H9 (cell line): ENCODE measurements around the gene CACNA1D. TPM values are rescaled to one million over a fixed set of nuclear protein-coding genes. Genes with fewer than 3 reads are reported as not detected.

Experiments
- DNase-seq: peaks from one replicate; pipeline ENCODE4 v3.0.0-alpha.2; 2017
- H2AFZ ChIP-seq: one replicate; pipeline ENCODE4 v1.6.1; 2013; ENCODE audit warnings: mild to moderate bottlenecking, low read length, control low read depth, moderate library complexity
- H2AK5ac ChIP-seq: 2 replicates; pipeline ENCODE4 v1.6.1; 2013; ENCODE audit warnings: low read length, control low read depth, mixed read lengths; ENCODE audit not compliant: insufficient read length
- H2BK120ac ChIP-seq: one replicate; pipeline ENCODE4 v1.6.1; 2013; ENCODE audit warnings: low read depth, mild to moderate bottlenecking, low read length, control low read depth, inconsistent platforms; ENCODE audit not compliant: poor library complexity, severe bottlenecking
- H2BK12ac ChIP-seq: 2 replicates; pipeline ENCODE4 v1.6.1; 2013; ENCODE audit warnings: low read length, control low read depth, mixed read lengths, low read depth; ENCODE audit not compliant: insufficient read length
- H2BK15ac ChIP-seq: 2 replicates; pipeline ENCODE4 v1.6.1; 2013; ENCODE audit warnings: low read depth, low read length, control low read depth
- H2BK20ac ChIP-seq: one replicate; pipeline ENCODE4 v1.6.1; 2013; ENCODE audit warnings: low read depth, mild to moderate bottlenecking, low read length, control low read depth, inconsistent platforms; ENCODE audit not compliant: poor library complexity, severe bottlenecking
- H2BK5ac ChIP-seq: 2 replicates; pipeline ENCODE4 v1.6.1; 2013; ENCODE audit warnings: low read length, control low read depth, mixed read lengths; ENCODE audit not compliant: insufficient read length
- H3K14ac ChIP-seq: 2 replicates; pipeline ENCODE4 v1.6.1; 2013; ENCODE audit warnings: low read length, control low read depth; ENCODE audit not compliant: insufficient read depth
- H3K18ac ChIP-seq: 2 replicates; pipeline ENCODE4 v1.6.1; 2013; ENCODE audit warnings: low read depth, mild to moderate bottlenecking, mixed read lengths, low read length, control low read depth; ENCODE audit not compliant: insufficient read length
- H3K23ac ChIP-seq: 2 replicates; pipeline ENCODE4 v1.6.1; 2013; ENCODE audit warnings: low read length, control low read depth, mixed read lengths, low read depth; ENCODE audit not compliant: insufficient read length
- H3K23me2 ChIP-seq: 2 replicates; pipeline ENCODE4 v1.6.1; 2013; ENCODE audit warnings: low read depth, mild to moderate bottlenecking, mixed read lengths, low read length, control low read depth; ENCODE audit not compliant: insufficient read length, poor library complexity, severe bottlenecking
- H3K27ac ChIP-seq: 2 replicates; pipeline ENCODE4 v1.5.1; 2013; ENCODE audit warnings: low read length, control low read depth, mixed read lengths, low read depth; ENCODE audit not compliant: insufficient read length
- H3K27me3 ChIP-seq: 2 replicates; pipeline ENCODE4 v1.6.1; 2013; ENCODE audit warnings: low read length, control low read depth, inconsistent platforms; ENCODE audit not compliant: insufficient read depth
- H3K4ac ChIP-seq: 2 replicates; pipeline ENCODE4 v1.6.1; 2013; ENCODE audit warnings: low read depth, mild to moderate bottlenecking, control low read depth, inconsistent platforms, low read length, moderate library complexity
- H3K4me1 ChIP-seq: 2 replicates; pipeline ENCODE4 v1.6.1; 2013; ENCODE audit warnings: low read length, control low read depth, inconsistent platforms; ENCODE audit not compliant: insufficient read depth
- H3K4me2 ChIP-seq: 2 replicates; pipeline ENCODE4 v1.6.1; 2013; ENCODE audit warnings: low read length, control low read depth, mixed read lengths; ENCODE audit not compliant: insufficient read length, insufficient read depth
- H3K56ac ChIP-seq: 2 replicates; pipeline ENCODE4 v1.6.1; 2013; ENCODE audit warnings: low read depth, mild to moderate bottlenecking, mixed read lengths, low read length, control low read depth; ENCODE audit not compliant: insufficient read length
- H3K79me1 ChIP-seq: 2 replicates; pipeline ENCODE4 v1.6.1; 2013; ENCODE audit warnings: low read depth, mild to moderate bottlenecking, moderate library complexity, low read length, control low read depth, inconsistent platforms; ENCODE audit not compliant: insufficient read depth, poor library complexity, severe bottlenecking
- H3K79me2 ChIP-seq: 2 replicates; pipeline ENCODE4 v1.6.1; 2013; ENCODE audit warnings: low read length, control low read depth, inconsistent platforms; ENCODE audit not compliant: insufficient read depth
- H3K9ac ChIP-seq: 2 replicates; pipeline ENCODE4 v1.6.1; 2013; ENCODE audit warnings: low read length, control low read depth, mixed read lengths; ENCODE audit not compliant: insufficient read length; ENCODE audit errors: extremely low read depth
- H3K9me3 ChIP-seq: one replicate; pipeline ENCODE4 v1.6.1; 2013; ENCODE audit warnings: low read depth, low read length, inconsistent platforms; ENCODE audit not compliant: control insufficient read depth
- H3T11ph ChIP-seq: one replicate; pipeline ENCODE4 v1.6.1; 2013; ENCODE audit warnings: mild to moderate bottlenecking, low read length, control low read depth, inconsistent platforms
- H4K20me1 ChIP-seq: one replicate; pipeline ENCODE4 v1.6.1; 2013; ENCODE audit not compliant: control insufficient read depth, insufficient read length, insufficient read depth
- H4K5ac ChIP-seq: 2 replicates; pipeline ENCODE4 v1.6.1; 2013; ENCODE audit warnings: low read depth, mild to moderate bottlenecking, mixed read lengths, low read length, control low read depth; ENCODE audit not compliant: insufficient read length
- H4K8ac ChIP-seq: replicated peaks from 2 replicates; pipeline ENCODE4 v1.6.1; 2013; ENCODE audit warnings: low read length, control low read depth, mixed read lengths, low read depth; ENCODE audit not compliant: insufficient read length
- H4K91ac ChIP-seq: 2 replicates; pipeline ENCODE4 v1.6.1; 2013; ENCODE audit warnings: low read depth, mild to moderate bottlenecking, moderate library complexity, mixed read lengths, low read length, control low read depth; ENCODE audit not compliant: insufficient read length
- H3K27ac Mint-ChIP-seq, 3 experiments: 2 replicates in 2 of 3; 3 replicates in 1 of 3; pipeline ENCODE4 v1.8.0; 2020 to 2021; ENCODE audit warnings: mixed read lengths in 3 of 3, mild to moderate bottlenecking in 1 of 3, moderate library complexity in 1 of 3
- H3K27me3 Mint-ChIP-seq: 2 replicates; pipeline ENCODE4 v1.8.0; 2021; ENCODE audit warnings: low read depth, mild to moderate bottlenecking, moderate library complexity, mixed read lengths
- H3K36me3 Mint-ChIP-seq, 3 experiments: 2 replicates in 2 of 3; 3 replicates in 1 of 3; pipeline ENCODE4 v1.8.0; 2020 to 2021; ENCODE audit warnings: low read depth in 3 of 3, mixed read lengths in 3 of 3; ENCODE audit not compliant: insufficient read depth in 1 of 3
- H3K4me1 Mint-ChIP-seq, 2 experiments: 2 replicates each; pipeline ENCODE4 v1.8.0; 2020; ENCODE audit warnings: mixed read lengths in 2 of 2
- H3K4me3 Mint-ChIP-seq, 2 experiments: 2 replicates in 1 of 2; 3 replicates in 1 of 2; pipeline ENCODE4 v1.8.0; 2020 to 2021; ENCODE audit warnings: mild to moderate bottlenecking in 2 of 2, mixed read lengths in 2 of 2, moderate library complexity in 1 of 2
- H3K9me3 Mint-ChIP-seq, 2 experiments: 2 replicates in 1 of 2; 3 replicates in 1 of 2; pipeline ENCODE4 v1.8.0; 2020; ENCODE audit warnings: mild to moderate bottlenecking in 2 of 2, mixed read lengths in 2 of 2, moderate library complexity in 1 of 2
- CTCF ChIP-seq: fragments of 200-600 bp; sonication (generic); conservative IDR thresholded peaks from 3 replicates; pipeline ENCODE4 v1.8.0; 2021; ENCODE audit warnings: antibody characterized with exemption, mild to moderate bottlenecking
- WGBS: extraction: QIAGEN DNeasy Blood & Tissue Kit; methylation state at CpG from one replicate; pipeline ENCODE4 v1.1.7; 2013; ENCODE audit warnings: missing lambda C conversion rate, low lambda C conversion rate, mixed read lengths; ENCODE audit not compliant: insufficient read length; ENCODE audit errors: extremely low coverage; 5-methylcytosine and 5-hydroxymethylcytosine counted together
- total RNA-seq: library from RNA; stranded (reverse); gene quantifications from 2 replicates; pipeline ENCODE4 v1.2.1, GENCODE V29; 2021

Gene CACNA1D
- total RNA-seq, 1 experiment from 2014 or later: 3.5 TPM

- Histone ChIP-seq H2BK5ac (no peak overlapping the region), H3K56ac (no peak overlapping the region), H3K27ac (no peak overlapping the region), H3K4ac (no peak overlapping the region), H3K9ac (no peak overlapping the region), H4K91ac (no peak overlapping the region), H2AK5ac (no peak overlapping the region), H3T11ph (no peak overlapping the region), H4K8ac (no peak overlapping the region), H3K23ac (no peak overlapping the region), H3K4me1 (no peaks in the 10 kb centered on the region), H3K14ac (no peak overlapping the region; the same call in 1 of the 2 replicates), H3K23me2 (no peaks in the 10 kb centered on the region), H2BK15ac (no peak overlapping the region), H4K5ac (no peak overlapping the region), H2BK12ac (no peak overlapping the region), H3K9me3 (no peaks in the 10 kb centered on the region), H2AFZ (no peak overlapping the region), H3K79me2 (no peaks in the 10 kb centered on the region), H2BK120ac (no peak overlapping the region), H3K18ac (no peak overlapping the region), H2BK20ac (no peak overlapping the region), H3K27me3 (no peaks in the 10 kb centered on the region), H4K20me1 (no peaks in the 10 kb centered on the region), H3K4me2 (no peak overlapping the region), H3K79me1 (no peaks in the 10 kb centered on the region)
- peaks cover 2% of the 10 kb centered on the region for H3K27me3 Mint-ChIP-seq
- H3K4me1 Mint-ChIP-seq: peaks cover 0 to 5% of the 10 kb centered on the region in 2 experiments; a peak in 1 of 4 replicates
- TF ChIP-seq CTCF: no peak; the same call in 2 of the 3 replicates
- DNase-seq: no peak
- H3K9me3 Mint-ChIP-seq: no peaks in the 10 kb centered on the region; a peak in 1 of 5 replicates
- H3K36me3 Mint-ChIP-seq: no peaks in the 10 kb centered on the region
- no CpG with 5 or more reads among the region's 5 CpGs for WGBS
- peak overlapping the region in 1 of 3 experiments; percentile 30; a peak in 3 of 7 replicates for H3K27ac Mint-ChIP-seq
- no peak overlapping the region for H3K4me3 Mint-ChIP-seq
These were observed 194.6 kb downstream of the CACNA1D start for GRCh38 chr3:53688989-53689388.
